Measurements from ENCODE around the gene SHB. TPM values are rescaled to one million over a fixed set of nuclear protein-coding genes. Genes with fewer than 3 reads are reported as not detected.

Gene SHB
- total and polyA plus RNA-seq, 2 of the 8 experiments (the other 6 are each of a cell fraction or from before 2014, with no cell fraction given), result 4.1 to 12.6 TPM

DNA sequence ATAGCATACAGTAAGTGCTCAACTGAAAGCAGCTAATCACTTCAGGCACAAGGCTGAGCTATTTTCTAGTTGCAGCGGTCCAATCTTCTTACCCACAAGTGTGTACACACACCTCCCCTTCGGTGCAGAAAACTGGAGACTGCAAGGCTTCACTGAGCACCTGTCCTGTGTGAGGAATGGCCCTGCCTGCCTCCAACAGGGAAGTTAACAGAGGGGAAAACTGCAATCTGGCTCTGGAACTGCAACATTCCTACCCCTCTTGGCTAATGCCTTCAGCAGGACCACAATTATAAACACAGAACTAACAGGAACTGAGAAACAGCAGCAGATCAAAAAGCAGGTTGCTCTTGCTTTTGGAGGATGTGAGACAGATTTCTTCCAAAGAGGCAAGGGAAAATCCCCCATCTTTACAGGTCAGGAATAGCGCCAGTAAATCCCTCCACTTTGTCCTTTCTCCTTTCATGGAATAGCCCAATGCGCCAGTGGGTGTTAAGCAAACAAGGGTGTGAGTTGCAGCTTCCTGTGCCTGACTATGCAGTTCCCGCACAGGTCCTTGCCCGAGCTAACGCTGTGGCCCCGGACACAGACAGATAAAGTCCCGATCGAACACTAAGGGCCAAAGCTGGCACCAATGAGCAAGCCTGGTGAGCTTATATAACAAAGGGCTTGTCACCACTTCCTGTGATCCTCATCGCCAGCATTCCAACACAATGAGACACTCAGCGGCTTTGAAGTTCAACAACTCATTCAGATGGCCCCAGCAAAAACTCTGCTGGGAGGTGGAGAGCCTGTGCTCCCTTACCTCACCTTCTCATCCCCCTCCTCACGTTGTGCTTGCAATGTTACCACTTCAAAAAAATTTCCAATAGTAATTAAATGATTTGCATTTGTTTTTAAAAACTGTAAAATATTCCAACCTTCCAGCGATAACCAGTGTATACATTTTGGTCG lies 21.5 kb downstream of the SHB start:
- Histone ChIP-seq H2BK15ac (ENCODE audit: low read length) (0 out of 2 replicates have a peak overlapping the region, but pooled peaks have one; percentile 10), H3K9me3 (ENCODE audit: insufficient read depth in 2 of 2, low read depth in 1 of 2, low read length in 1 of 2) (no peaks in the 10 kb centered on the region), H3K9ac (replicated peaks in 1 of 4; ENCODE audit: extremely low read depth in 1 of 4, low read depth in 3 of 4, low read length in 3 of 4) (peak overlapping the region in 3 of 4 experiments; percentile 21 to 51 (median 47); a peak in 5 of 7 replicates), H3K4ac (replicated peaks; ENCODE audit: insufficient read length, low read depth, low read length) (peak overlapping the region; percentile 71), H3K14ac (ENCODE audit: insufficient read length) (no peak overlapping the region), H3K79me2 (ENCODE audit: control insufficient read depth in 1 of 2, insufficient read depth in 2 of 2, low read length in 2 of 2) (peaks cover 0 to 29% of the 10 kb centered on the region in 2 experiments; a peak in 2 of 4 replicates), H2AK5ac (ENCODE audit: low read depth, low read length) (peak overlapping the region; percentile 96), H3K18ac (ENCODE audit: extremely low read depth, low read length) (peak overlapping the region; percentile 95), H3K36me3 (ENCODE audit: control insufficient read depth in 2 of 4, insufficient read depth in 4 of 4, low read length in 3 of 4) (no peaks in the 10 kb centered on the region), H4K20me1 (replicated peaks in 1 of 2; ENCODE audit: control insufficient read depth in 1 of 2, insufficient read depth in 2 of 2, low read length in 2 of 2) (peaks cover 0 to 6% of the 10 kb centered on the region in 2 experiments), H3K23ac (ENCODE audit: insufficient read length) (no peak overlapping the region), H2BK12ac (ENCODE audit: low read depth, low read length) (peak overlapping the region; percentile 91), H3K4me2 (ENCODE audit: insufficient read depth in 1 of 2, low read depth in 2 of 2, low read length in 2 of 2) (peak overlapping the region; percentile 52 to 67), H2AFZ (ENCODE audit: low read length) (no peak overlapping the region), H3K27ac (ENCODE audit: low read depth, low read length) (peak overlapping the region; percentile 59; the same call in 1 of the 2 replicates), H2BK120ac (replicated peaks; ENCODE audit: low read depth, low read length) (peak overlapping the region; percentile 88), H2BK20ac (ENCODE audit: low read length) (peak overlapping the region; percentile 77; the same call in 1 of the 2 replicates), H3K79me1 (ENCODE audit: low read depth, low read length) (peaks cover 12% of the 10 kb centered on the region), H3K4me3 (ENCODE audit: extremely low read depth in 1 of 4, insufficient read depth in 2 of 4, low read depth in 3 of 4, low read length in 4 of 4) (peak overlapping the region in 1 of 4 experiments; percentile 13; a peak in 1 of 8 replicates), H3K23me2 (ENCODE audit: low read depth, low read length) (no peaks in the 10 kb centered on the region), H4K91ac (replicated peaks; ENCODE audit: insufficient read length, low read length) (peak overlapping the region; percentile 80), H2BK5ac (ENCODE audit: low read depth, low read length) (peak overlapping the region; percentile 93; the same call in 1 of the 2 replicates), H4K8ac (ENCODE audit: extremely low read depth, insufficient read depth, low read length) (no peak overlapping the region), H3K56ac (replicated peaks; ENCODE audit: insufficient read length, low read depth, low read length) (no peak overlapping the region), H3K27me3 (replicated peaks in 1 of 4; ENCODE audit: control insufficient read depth in 3 of 4, extremely low read depth in 1 of 4, insufficient read depth in 3 of 4, low read length in 3 of 4) (no peaks in the 10 kb centered on the region), H4K5ac (ENCODE audit: insufficient read length, low read depth, low read length) (peak overlapping the region; percentile 46), H3K4me1 (replicated peaks in 1 of 4; ENCODE audit: control insufficient read depth in 3 of 4, insufficient read depth in 4 of 4, low read length in 3 of 4) (peaks cover 8 to 23% (median 18%) of the 10 kb centered on the region in 4 experiments)
- ChIA-PET POLR2A (ENCODE audit: partially characterized antibody) (interaction anchor here (0.6 to 2.1 kb wide), 9 partner anchors 10 to 30 kb away, joined by 3 to 11 read pairs (median 4); no protein-coding TSS in a partner anchor), CTCF (ENCODE audit: partially characterized antibody) (interaction anchor here (0.8 to 2.5 kb wide), 9 partner anchors 12 to 81 kb away, joined by 3 to 10 read pairs (median 4); no protein-coding TSS in a partner anchor)
- 38% methylated on average over 15 of the region's 15 CpGs; no CpG with 5 or more reads in 1 of the 2 experiments for WGBS, 2 experiments (ENCODE audit: extremely low coverage in 1 of 2, insufficient coverage in 1 of 2, insufficient read length in 1 of 2, insufficient replicate concordance in 2 of 2, low coverage in 1 of 2, low lambda C conversion rate in 2 of 2, missing lambda C conversion rate in 1 of 2)
- DNase-seq (ENCODE audit: low read depth in 1 of 2, low spot score in 2 of 2) (peak; percentile 63 to 69), FAIRE-seq (peak; percentile 81)
- TF ChIP-seq POLR2A (IDR thresholded peaks at IDR 0.05; ENCODE audit: control extremely low read depth in 1 of 2, low read depth in 2 of 2, low read length in 2 of 2) (peak in 1 of 2 experiments; percentile 45; a peak in 1 of 3 replicates), SP2 (IDR thresholded peaks at IDR 0.05; ENCODE audit: low read length) (no peak), POU5F1 (IDR thresholded peaks at IDR 0.05; ENCODE audit: low read depth, low read length) (no peak), RBBP5 (IDR thresholded peaks at IDR 0.05; ENCODE audit: borderline replicate concordance, low read depth, low read length) (no peak)
- TF ChIP-seq, protein P1, sequence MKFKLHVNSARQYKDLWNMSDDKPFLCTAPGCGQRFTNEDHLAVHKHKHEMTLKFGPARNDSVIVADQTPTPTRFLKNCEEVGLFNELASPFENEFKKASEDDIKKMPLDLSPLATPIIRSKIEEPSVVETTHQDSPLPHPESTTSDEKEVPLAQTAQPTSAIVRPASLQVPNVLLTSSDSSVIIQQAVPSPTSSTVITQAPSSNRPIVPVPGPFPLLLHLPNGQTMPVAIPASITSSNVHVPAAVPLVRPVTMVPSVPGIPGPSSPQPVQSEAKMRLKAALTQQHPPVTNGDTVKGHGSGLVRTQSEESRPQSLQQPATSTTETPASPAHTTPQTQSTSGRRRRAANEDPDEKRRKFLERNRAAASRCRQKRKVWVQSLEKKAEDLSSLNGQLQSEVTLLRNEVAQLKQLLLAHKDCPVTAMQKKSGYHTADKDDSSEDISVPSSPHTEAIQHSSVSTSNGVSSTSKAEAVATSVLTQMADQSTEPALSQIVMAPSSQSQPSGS (IDR thresholded peaks at IDR 0.05; ENCODE audit: low read length), result peak; percentile 15; the same call in 1 of the 2 replicates
- TF ChIP-seq, protein P2, sequence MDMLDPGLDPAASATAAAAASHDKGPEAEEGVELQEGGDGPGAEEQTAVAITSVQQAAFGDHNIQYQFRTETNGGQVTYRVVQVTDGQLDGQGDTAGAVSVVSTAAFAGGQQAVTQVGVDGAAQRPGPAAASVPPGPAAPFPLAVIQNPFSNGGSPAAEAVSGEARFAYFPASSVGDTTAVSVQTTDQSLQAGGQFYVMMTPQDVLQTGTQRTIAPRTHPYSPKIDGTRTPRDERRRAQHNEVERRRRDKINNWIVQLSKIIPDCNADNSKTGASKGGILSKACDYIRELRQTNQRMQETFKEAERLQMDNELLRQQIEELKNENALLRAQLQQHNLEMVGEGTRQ (IDR thresholded peaks at IDR 0.05; ENCODE audit: low read length), result no peak
